ENCODE results near the gene LRFN5.
"Not testable (repeated sequence)": the region's sequence is repeated elsewhere in the genome, so short reads cannot be mapped to it uniquely, and the experiment has no call there.

Gene LRFN5

DNA sequence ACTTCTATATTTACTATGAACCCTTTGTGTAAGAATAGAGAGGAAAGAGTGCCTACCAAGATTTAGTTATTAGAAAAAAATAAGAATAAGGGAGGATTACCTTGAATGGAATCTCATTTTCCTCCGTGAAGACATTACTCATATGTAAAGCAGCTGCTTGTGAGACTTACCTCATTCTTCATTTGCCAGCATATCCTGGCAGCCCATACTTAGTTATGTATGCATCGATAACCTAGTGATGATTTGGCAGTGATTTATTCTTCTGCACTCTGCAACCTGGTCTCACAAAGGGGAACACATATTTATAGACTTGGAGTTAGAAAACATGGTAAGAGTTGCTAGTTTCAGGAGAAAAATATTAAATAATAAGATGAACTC, 56.8 kb downstream of the LRFN5 start:
- Mint-ChIP-seq H3K27me3 (no peaks in the 10 kb centered on the region), H3K9me3 (no peaks in the 10 kb centered on the region), H3K4me1 (ENCODE audit: low read depth) (no peaks in the 10 kb centered on the region), H3K4me3 (no peak overlapping the region), H3K36me3 (ENCODE audit: low read depth) (no peaks in the 10 kb centered on the region), H3K27ac (no peak overlapping the region)
- DNase-seq = no peak

DNA sequence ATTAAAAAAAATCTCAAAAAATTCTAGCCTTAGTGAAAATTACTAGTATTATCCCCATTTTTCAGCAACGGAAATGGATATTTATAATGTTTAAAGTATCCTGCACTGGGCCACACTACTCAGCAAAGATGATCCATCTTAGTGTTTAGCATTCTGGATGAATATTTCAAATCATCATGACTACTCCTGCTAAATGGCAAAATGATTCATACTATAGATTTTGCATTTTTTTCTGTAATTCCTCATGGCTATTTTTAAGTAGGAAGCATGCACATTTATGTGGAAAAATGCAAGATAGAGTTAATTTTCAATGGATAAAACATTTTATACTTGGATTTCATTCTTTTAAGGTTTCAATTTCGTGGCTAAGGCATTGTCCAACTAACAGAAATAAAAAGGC, 59.6 kb downstream of the LRFN5 start:
- Mint-ChIP-seq H3K4me1 (ENCODE audit: low read depth) (no peaks in the 10 kb centered on the region), H3K36me3 (ENCODE audit: low read depth) (no peaks in the 10 kb centered on the region), H3K4me3 (no peak overlapping the region), H3K27ac (no peak overlapping the region), H3K27me3 (no peaks in the 10 kb centered on the region), H3K9me3 (no peaks in the 10 kb centered on the region)
- DNase-seq = no peak

DNA sequence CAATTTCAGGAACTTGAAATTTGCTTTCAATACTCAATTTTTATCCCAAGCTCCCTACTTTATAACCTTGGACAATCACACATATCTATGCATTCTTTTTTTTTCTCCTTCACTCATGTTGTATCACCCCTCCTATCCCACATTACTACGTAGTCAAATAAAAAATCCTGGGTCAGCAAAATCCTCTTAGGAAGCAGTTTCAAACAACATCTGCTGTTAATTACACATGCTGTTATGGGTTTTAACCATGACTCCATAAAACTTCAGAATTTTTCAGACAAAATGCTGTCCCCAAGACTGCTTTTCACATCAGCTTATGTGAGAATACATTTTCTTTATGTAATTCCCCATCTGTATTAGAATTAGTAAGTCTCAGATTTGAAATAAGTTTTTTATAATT, 61.7 kb downstream of the LRFN5 start:
- H3K27me3 Mint-ChIP-seq = no peaks in the 10 kb centered on the region
- H3K36me3 Mint-ChIP-seq (ENCODE audit: low read depth) = no peaks in the 10 kb centered on the region
- H3K27ac Mint-ChIP-seq = no peak overlapping the region
- no peaks in the 10 kb centered on the region for H3K9me3 Mint-ChIP-seq
- no peak for DNase-seq
- H3K4me1 Mint-ChIP-seq (ENCODE audit: low read depth) = no peaks in the 10 kb centered on the region
- no peak overlapping the region for H3K4me3 Mint-ChIP-seq

DNA sequence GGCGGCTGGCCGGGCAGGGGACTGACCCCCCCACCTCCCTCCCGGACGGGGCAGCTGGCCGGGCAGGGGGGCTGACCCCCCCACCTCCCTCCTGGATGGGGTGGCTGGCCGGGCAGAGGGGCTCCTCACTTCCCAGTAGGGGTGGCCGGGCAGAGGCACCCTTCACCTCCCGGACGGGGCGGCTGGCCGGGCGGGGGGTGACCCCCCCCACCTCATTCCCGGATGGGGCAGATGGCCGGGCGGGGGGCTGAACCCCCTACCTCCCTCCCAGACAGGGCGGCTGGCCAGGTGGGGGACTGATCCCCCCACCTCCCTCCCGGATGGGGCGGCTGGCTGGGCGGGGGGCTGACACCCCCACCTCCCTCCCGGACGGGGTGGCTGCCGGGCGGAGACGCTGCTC, 66.9 kb downstream of the LRFN5 start:
- H3K36me3 Mint-ChIP-seq (ENCODE audit: low read depth); DNase-seq; H3K27ac Mint-ChIP-seq; H3K4me1 Mint-ChIP-seq (ENCODE audit: low read depth); H3K9me3 Mint-ChIP-seq; H3K27me3 Mint-ChIP-seq; H3K4me3 Mint-ChIP-seq: not testable (repeated sequence)

DNA sequence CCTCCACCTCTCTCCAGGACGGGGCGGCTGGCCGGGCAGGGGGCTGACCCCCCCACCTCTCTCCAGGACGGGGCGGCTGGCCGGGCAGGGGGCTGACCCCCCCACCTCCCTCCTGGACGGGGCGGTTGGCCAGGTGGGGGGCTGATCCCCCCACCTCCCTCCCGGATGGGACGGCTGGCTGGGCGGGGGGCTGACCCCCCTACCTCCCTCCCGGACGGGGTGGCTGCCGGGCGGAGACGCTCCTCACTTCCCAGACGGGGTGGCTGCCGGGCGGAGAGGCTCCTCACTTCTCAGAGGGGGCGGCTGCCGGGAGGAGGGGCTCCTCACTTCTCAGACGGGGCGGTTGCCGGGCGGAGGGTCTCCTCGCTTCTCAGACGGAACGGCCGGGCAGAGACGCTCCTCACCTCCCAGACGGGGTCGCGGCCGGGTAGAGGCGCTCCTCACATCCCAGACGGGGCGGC, 67.9 kb downstream of the LRFN5 start:
- DNase-seq; H3K9me3 Mint-ChIP-seq; H3K27me3 Mint-ChIP-seq; H3K27ac Mint-ChIP-seq; H3K36me3 Mint-ChIP-seq (ENCODE audit: low read depth); H3K4me1 Mint-ChIP-seq (ENCODE audit: low read depth); H3K4me3 Mint-ChIP-seq: not testable (repeated sequence)

DNA sequence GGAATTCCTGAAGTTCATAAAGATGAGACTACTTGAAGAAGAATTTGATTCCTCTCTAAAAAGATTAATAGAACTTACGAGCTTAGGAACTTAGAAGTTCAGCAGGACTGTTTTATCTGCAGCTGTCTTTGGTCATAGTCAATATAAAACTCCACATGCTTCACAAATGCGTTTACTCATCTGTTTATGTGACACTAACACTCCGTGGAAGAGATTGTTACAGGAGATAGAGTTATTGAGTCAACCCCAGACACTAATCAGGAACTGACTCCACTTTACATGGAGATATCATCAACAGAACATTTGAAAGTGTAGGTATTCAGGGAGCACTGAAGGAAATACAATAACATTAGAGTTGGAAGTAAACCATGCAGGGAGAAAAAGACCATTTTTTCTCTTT, 92.8 kb downstream of the LRFN5 start:
- H3K4me1 Mint-ChIP-seq (ENCODE audit: low read depth) = no peaks in the 10 kb centered on the region
- H3K36me3 Mint-ChIP-seq (ENCODE audit: low read depth) = no peaks in the 10 kb centered on the region
- no peak for DNase-seq
- H3K27me3 Mint-ChIP-seq = no peaks in the 10 kb centered on the region
- H3K4me3 Mint-ChIP-seq = no peak overlapping the region
- no peak overlapping the region for H3K27ac Mint-ChIP-seq
- H3K9me3 Mint-ChIP-seq = no peaks in the 10 kb centered on the region

DNA sequence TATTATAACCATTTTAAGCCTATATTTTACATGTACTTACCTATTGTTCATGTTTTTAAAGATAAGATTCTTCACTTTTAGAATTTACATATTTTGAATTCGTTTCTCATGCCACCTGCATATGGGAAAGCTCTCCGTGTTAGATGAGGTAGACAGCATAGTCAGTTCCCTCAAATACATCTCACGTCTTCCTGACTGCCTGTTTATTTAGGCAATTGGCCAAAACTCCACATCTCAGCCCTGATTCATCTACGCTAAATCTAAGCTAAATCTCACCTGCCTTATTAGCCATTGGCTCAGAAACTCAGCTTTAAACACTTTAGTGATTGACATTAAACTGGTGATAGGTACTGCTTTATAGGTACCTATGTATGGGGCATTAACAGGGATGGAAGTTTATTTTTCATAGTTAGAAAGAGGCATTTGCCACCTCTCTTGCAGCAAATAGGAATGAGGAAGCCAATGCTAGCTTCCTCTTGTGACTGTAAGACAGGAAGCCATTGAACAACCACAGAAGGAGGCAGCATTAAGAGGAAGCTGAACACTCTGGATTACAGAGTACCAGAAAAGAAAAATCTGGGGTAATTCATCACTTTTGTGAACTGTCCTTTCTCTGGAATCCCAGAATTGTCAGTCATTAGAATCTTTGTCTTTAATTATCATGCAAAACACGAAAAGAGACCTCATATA, 111.9 kb downstream of the LRFN5 start:
- DNase-seq = no peak
- Mint-ChIP-seq H3K4me3 (no peak overlapping the region), H3K36me3 (ENCODE audit: low read depth) (no peaks in the 10 kb centered on the region), H3K27me3 (no peaks in the 10 kb centered on the region), H3K27ac (no peak overlapping the region), H3K4me1 (ENCODE audit: low read depth) (peaks cover 8% of the 10 kb centered on the region), H3K9me3 (peaks cover 2% of the 10 kb centered on the region)

DNA sequence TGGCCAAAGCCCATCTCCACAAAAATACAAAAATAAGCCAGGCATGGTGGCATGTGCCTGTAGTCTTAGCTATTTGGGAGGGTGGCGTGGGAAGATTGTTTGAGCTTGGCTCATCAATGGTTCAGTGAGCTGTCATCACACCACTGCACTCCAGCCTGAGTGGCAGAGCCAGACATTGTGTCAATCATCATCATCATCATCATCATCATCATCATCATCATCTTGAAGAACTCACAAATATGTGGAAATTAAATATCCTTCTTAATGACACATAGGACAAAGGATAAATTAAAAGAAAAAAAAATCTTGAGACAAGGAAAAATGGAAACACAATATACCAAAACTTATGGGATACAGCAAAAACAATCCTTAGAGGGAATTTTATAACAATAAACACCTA, 132.5 kb downstream of the LRFN5 start:
- DNase-seq = no peak
- H3K9me3 Mint-ChIP-seq = peaks cover 8% of the 10 kb centered on the region
- peaks cover 5% of the 10 kb centered on the region for H3K4me1 Mint-ChIP-seq (ENCODE audit: low read depth)
- H3K4me3 Mint-ChIP-seq = no peak overlapping the region
- H3K27me3 Mint-ChIP-seq = peaks cover 14% of the 10 kb centered on the region
- no peak overlapping the region for H3K27ac Mint-ChIP-seq
- peaks cover 2% of the 10 kb centered on the region for H3K36me3 Mint-ChIP-seq (ENCODE audit: low read depth)

DNA sequence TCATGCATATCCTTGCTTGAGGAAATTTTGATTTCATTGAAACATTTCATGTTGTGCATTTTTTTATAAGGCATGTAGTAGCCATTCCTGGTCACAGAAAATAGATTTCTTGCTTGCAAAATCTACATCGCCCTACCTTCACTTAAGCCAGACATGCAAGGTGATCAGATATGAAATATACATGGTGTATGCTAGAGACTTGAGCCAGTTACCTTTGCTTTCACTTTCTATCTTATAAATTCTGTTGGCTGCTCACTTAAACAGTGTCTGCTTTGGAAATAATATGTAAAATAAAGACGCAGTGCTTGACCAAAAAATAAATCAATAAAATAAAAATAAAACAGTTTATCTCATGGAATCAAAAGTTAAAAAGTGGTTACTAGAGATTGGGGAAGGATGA, 136.5 kb downstream of the LRFN5 start:
- Mint-ChIP-seq H3K27me3 (peaks cover 1% of the 10 kb centered on the region), H3K27ac (no peak overlapping the region), H3K4me3 (no peak overlapping the region), H3K9me3 (peaks cover 10% of the 10 kb centered on the region), H3K4me1 (ENCODE audit: low read depth) (peaks cover 11% of the 10 kb centered on the region), H3K36me3 (ENCODE audit: low read depth) (peaks cover under 1% of the 10 kb centered on the region)
- no peak for DNase-seq

DNA sequence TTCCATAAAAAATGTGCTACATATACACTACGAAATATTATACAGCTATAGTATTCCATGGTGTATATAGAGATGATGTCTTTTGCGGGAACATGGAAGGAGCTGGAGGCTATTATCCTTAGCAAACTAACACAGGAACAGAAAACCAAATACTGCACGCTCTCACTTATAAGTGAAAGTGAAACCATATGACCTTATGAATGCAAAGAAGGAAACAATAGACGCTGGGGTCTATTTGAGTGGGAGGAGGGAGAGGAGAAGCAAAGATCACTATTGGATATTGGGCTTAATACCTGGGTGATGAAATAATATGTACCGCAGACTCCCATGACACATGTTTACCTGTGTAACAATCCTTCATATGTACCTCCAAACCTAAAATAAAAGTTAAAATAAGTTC, 142.8 kb downstream of the LRFN5 start:
- no peaks in the 10 kb centered on the region for H3K27me3 Mint-ChIP-seq
- no peaks in the 10 kb centered on the region for H3K36me3 Mint-ChIP-seq (ENCODE audit: low read depth)
- peak overlapping the region; percentile 43 for H3K4me3 Mint-ChIP-seq
- H3K4me1 Mint-ChIP-seq (ENCODE audit: low read depth) = peaks cover 21% of the 10 kb centered on the region
- H3K27ac Mint-ChIP-seq = peak overlapping the region; percentile 64
- peaks cover 10% of the 10 kb centered on the region for H3K9me3 Mint-ChIP-seq
- DNase-seq = no peak

DNA sequence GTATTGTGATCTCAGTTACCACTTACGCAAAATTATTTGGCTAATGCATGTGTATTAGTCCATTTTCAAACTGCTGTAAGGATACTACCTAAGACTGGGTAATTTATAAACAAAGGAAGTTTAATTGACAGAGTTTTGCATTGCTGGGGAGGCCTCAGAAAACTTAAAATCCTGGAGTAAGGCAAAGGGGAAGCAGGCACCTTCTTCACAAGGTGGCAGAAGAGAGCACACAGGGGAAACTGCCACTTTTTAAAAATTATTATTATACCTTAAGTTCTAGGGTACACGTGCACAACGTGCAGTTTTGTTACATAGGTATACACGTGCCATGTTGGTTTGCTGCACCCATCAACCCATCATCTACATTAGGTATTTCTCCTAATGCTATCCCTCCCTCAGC, 143.9 kb downstream of the LRFN5 start:
- not testable (repeated sequence) for H3K27ac Mint-ChIP-seq; H3K4me3 Mint-ChIP-seq; H3K27me3 Mint-ChIP-seq; DNase-seq; H3K36me3 Mint-ChIP-seq (ENCODE audit: low read depth); H3K9me3 Mint-ChIP-seq
- peaks cover 21% of the 10 kb centered on the region for H3K4me1 Mint-ChIP-seq (ENCODE audit: low read depth)

DNA sequence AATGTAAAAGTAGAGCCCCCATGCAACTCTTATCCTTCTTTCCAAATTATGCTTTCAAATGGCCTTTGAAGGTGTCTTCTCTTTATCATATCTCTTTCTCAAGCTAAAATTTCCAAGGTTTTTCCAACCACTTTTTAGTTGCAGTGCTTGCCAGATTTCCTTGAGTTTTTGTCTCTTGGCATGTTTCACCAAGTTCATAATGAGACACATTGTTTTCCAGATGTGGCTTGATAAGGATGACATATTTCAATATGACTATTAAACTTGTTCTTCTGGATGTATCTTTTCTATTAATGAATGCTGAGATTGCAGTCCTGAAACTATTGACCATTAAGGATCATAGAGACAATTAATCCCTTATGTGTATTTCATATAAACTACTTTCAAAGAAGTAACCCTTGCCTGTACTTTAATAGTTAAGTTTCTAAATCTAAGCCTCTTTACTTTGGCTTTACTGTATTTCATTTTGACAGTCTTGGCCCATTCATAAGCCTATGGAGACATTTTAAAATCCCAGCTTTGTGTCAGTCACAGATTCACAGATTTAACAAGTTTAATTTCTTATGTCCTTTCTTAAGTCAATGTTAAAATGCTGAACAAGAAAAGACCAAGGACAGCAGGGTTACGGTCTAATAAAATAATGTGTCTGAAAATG, 151.5 kb downstream of the LRFN5 start:
- DNase-seq = no peak
- Mint-ChIP-seq H3K27me3 (no peaks in the 10 kb centered on the region), H3K27ac (no peak overlapping the region), H3K36me3 (ENCODE audit: low read depth) (no peaks in the 10 kb centered on the region), H3K4me3 (no peak overlapping the region), H3K9me3 (no peaks in the 10 kb centered on the region), H3K4me1 (ENCODE audit: low read depth) (no peaks in the 10 kb centered on the region)

DNA sequence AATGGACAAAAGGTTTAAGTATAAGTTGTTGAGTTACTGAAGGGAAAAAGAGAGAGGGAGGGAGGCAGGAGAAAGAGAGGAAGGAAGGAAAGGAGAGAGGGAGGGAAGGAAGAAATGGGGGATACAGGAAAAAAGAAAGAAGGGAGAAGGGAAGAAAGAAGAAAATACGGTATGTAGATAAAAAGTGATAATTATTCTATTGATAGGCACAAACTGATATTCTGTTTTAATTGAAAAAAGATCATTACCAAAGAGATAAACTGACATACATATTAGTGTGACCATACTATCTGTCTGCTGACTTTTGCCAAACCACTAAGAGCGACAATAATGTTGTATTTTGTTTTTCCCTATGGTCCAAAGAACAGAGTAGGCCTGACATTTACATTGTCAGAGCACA, 154.5 kb downstream of the LRFN5 start:
- Mint-ChIP-seq H3K4me3 (no peak overlapping the region), H3K9me3 (no peaks in the 10 kb centered on the region), H3K27me3 (no peaks in the 10 kb centered on the region), H3K4me1 (ENCODE audit: low read depth) (no peaks in the 10 kb centered on the region), H3K27ac (no peak overlapping the region), H3K36me3 (ENCODE audit: low read depth) (no peaks in the 10 kb centered on the region)
- no peak for DNase-seq

DNA sequence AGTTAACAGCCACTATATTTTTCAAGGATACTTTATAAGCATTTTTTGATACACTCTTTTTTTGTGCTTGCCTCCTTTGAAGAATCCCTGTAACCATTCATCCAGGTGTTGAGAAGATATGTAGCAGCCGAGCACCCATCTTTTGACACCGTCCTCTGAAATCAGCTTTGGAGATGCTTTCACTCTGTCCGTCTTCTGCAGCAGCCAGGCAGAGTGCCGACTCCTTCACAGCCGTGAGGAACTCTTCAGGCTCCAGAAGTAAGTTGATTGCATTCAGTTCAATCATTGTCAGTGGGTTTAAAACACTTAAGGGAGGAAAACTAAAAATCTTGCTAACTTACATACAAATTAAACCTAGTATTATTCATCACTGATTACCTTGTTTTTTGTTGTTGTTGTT, 160.1 kb downstream of the LRFN5 start:
- Mint-ChIP-seq H3K27ac (no peak overlapping the region), H3K4me3 (no peak overlapping the region), H3K36me3 (ENCODE audit: low read depth) (no peaks in the 10 kb centered on the region), H3K4me1 (ENCODE audit: low read depth) (no peaks in the 10 kb centered on the region), H3K27me3 (no peaks in the 10 kb centered on the region), H3K9me3 (no peaks in the 10 kb centered on the region)
- no peak for DNase-seq

DNA sequence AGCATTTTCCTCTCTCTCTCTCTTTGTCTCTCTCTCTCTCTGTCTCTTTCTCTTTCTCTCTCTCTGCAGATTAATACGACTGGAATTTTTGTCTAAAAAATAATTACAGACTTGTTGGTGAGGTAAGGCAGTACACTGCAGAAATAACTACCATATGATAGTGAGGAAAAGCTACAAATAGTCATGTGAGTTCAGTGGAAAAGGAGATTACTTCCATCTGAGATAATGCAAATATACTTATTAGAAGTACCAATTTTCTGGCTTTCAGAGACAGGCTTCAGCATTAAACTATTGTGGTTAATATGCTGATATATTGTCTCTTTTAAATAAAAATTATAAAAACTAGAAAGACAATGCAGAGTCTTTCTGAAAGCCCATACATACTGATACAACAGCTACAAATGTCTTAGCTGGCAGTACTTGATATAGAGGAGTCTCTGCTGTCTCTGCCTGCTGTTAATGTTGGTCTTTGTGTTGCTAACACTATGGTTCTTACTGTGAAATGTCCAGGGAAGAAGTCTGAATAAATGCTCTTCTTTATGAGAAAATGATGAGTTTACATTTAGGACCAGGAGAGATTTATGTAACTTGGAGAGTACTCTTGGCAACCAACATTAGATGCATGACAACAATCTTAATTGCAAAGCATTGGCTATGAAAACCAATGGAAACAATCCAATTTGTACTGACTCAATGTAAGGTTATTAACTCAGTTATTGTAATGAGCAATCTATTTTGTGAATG, 167.0 kb downstream of the LRFN5 start:
- H3K4me1 Mint-ChIP-seq (ENCODE audit: low read depth) = no peaks in the 10 kb centered on the region
- no peak overlapping the region for H3K27ac Mint-ChIP-seq
- H3K27me3 Mint-ChIP-seq = no peaks in the 10 kb centered on the region
- H3K4me3 Mint-ChIP-seq = no peak overlapping the region
- DNase-seq = no peak
- no peaks in the 10 kb centered on the region for H3K9me3 Mint-ChIP-seq
- no peaks in the 10 kb centered on the region for H3K36me3 Mint-ChIP-seq (ENCODE audit: low read depth)
